NCI-H128 (cell line): Measurements from ENCODE around the gene PAK6.

Experiments used
- DNase-seq: peaks from one replicate; lab custom pipeline; 2025; ENCODE audit not compliant: unreplicated experiment; lab: John Stamatoyannopoulos, UW

The PAK6 gene

DNA sequence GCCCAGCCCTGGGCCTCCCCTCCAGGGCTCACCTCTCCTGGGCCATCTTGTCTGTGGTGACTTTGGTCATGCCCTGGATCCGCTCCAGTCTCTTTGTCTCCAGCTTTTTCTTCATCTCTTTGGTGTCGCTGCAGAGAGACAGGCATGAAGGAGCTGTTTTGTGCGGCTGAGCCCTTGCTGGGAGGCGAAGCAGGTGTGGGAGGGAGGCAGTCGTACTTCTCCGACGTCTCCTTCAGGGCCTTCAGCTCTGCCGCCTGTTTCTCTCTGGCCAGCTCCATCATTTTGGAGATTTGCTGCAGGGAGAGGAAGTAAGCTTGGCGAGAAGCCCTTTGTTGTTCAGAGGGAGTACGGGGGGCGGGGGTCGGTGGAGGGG, 51.7 kb downstream of the PAK6 start:
- no peak for DNase-seq

DNA sequence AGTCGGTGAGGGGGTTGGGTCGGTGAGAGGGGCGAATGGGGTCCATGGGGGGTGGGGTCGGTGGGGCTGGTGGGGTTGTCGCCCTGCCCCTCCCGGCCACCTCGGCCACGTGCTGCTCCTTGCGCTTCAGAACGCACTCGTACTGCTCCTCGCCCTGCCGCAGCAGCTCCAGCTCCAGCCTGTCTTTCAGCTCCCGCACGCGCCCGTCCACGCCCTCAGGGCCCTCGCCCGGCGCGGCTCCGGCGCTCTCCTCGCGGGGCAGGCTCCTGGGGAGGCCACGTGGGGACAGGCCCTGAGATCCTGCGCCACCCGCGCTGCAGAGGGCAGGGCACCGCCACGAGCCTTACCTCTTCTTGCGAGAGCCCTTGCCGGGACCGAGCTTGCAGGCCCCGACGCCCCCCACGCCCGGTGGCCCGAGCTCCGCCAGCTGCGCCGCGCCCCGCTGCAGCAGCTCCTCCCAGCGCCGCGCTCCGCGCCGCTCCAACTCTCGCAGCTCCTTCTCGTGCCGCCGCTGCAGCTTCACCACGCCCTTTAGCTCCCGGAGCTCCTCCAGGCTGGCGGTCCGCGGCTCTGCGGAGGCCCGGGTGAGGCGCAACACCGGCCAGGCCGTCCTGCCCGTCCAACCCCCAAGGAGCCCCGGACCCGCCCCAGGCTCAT, 52.2 kb downstream of the PAK6 start:
- DNase-seq: no peak

DNA sequence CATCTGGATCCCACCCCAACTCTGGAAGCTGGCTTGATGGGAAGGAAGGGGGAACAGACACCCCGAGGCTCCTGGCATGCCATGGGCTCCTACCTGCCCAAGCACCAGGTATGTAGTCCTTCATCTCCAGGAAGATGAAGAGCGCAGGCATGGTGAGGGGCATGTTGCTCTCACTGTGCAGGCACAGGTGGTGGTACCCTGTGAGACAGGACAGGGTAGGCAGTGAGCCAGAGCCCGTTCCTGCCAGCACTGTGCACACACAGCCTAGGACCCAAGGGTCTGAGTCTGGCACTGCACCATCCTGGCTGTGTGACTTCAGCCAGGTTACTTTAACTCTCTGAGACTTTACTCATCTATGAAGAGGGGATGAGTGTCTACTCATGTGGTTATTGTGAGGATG, 53.4 kb downstream of the PAK6 start:
- no peak for DNase-seq

DNA sequence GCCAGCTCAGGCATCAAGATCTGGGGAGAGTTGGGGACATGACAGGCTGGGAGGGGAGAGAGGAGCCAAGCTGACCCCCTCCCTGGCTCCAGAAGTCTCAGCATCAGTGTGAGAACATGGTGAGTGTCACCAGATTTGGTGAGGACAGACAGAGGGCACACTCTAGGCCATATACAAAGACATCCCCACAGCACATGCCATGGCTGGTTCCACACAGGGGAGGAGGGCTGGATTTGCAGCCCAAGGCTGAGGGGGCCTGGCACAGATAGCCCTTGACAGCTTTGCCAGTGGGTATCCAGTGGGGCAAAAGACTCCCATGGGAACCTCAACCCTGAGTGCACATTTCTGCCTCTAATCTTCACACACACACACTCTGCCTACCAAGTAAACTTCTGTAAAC, 54.1 kb downstream of the PAK6 start:
- no peak for DNase-seq

DNA sequence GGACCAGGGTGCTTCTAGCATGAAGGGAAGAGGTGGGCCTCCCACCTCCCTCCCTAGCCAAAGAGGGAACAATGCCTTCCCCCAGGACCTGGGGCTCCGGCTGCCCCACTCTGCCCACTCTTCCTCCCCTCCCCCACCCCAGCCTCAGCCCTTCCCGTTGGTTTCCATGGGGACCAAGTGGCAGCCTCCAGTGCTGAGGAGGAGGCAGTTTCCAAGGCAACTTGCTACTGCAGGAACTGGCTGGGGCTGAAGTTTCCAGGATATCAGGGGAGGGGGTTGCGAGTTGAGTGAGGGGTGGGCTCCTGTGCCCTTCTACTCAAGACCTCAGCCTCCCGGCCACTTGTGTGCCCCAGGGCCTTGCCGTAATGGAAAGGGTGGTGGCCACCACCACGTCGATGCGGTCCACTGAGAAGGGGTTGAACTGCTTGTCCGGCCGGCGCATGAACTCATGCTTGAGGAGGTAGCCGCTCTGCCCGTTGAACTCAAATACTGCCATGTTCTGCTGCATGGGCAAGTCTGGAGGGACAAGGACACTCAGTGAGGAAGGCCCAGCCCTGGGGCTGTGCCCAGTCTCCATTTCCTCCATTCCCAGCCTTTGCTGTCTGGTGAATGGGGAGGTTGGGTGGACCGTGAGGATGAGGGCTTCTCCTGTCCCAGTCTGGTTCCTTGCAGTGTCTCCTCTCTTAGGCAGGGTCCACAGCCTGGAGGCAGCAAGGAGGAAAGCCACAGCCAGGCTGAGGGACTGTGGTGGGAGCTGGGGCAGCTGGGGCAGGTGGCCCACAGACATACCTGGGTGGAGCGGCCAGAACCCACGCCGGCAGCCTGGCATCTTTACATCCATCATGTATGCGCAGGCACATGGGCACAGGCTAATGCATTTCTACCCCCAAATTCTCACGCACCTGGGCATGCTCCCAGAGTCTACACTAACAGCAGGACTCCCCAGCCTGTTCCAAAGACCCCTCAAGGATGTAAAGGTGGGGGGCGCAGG, 55.3 kb downstream of the PAK6 start:
- no peak for DNase-seq

DNA sequence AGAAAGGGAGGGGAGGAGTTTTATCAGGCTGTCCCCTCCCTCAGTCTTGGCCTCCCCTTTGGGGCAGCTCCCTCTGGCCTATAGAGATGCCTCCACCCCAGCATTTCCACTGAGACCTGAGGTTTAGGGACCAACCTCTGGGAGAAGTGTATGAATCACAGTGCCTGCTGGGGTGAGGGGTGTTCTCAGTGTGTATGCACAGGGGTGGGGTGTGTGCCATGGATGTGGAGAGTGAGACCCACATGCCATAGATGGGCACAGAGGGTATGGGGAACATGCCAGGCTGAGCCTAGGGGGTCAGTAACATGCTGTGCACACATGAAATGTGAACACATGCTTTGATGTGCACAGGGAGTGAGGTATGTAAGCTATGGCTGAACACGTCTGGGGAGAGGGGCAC, 56.4 kb downstream of the PAK6 start:
- no peak for DNase-seq

DNA sequence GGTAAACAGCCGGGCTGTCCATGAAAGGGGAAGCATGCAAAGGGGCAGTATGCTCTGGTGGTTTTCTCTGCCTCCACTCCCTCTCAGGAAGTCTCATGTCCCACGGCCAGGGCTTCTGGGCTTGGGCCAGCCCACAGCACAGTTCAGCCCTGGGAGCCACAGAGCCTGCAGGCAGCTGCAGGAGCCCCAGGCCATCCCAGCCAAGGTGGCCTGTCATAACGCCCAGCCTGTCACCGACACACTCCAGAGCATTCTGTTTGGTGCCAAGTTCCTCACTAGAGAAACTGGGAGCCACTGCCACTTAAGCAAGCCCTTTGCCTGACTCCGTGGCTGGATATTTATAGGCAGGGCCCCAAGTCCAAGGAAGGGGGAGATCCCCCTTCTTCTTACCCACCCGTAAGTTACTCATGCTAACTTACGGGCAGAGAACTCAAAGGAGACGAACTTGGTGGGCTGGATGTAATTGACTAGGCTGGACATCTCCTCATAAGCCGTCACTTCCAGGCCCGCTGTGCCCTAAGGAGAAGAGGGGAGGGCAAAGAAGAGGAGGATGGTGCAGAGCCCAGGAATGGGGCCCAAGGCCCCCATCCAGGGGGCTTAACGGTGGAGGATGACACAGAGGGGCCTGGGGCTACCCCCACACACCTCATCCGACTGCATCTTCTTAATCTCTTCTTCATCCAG, 57.2 kb downstream of the PAK6 start:
- no peak for DNase-seq

DNA sequence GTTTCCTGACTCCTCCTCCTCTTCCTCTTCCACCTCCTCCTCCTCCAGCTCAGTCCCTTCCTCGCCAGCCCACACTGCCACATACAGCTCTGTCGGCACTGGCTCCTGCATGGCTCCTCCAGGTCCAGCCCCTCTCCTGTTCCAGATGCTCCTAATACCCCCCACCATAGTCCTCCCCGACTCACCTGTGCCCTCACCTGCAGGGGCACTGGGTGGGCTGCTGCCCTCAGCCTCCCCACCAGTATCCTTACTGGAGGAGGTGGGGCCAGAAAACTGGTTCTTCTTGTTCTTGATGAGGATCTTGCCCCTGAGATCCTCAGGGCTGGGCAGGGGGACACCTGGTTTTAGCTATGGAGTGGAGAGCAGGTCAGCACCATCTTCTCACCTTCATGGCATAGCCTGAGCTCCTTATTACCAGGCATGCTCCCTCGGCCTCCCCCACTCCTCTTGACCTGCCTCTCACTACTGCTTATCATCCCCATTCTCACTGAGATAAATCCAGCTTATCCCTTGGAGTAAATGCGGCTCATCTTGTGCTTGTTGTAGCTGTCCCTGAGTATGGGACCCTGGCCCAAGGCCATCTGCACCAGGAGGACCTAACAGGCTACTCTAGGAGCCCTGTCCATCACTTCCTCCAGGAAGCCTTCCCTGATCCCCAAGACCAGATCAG, 57.8 kb downstream of the PAK6 start:
- DNase-seq: no peak

DNA sequence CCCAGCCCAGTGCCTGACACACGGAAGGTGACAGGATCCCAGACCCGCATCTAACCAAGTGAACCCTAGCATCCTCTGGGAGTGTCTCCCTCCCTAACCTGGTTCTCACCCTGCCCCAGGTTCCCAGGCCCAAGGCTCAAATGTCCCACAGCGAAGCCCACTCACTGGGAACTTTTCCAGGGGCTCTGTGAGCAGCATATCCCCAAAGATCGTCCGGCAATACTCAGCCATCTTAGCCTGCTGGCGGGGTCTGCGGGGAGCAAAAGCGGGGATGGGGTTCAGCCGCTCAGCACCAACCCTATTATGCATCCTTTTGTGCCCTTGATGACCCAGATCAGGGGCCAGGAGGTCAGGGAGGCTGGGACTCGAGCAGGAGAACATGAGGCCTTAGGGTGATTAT, 58.5 kb downstream of the PAK6 start:
- no peak for DNase-seq

DNA sequence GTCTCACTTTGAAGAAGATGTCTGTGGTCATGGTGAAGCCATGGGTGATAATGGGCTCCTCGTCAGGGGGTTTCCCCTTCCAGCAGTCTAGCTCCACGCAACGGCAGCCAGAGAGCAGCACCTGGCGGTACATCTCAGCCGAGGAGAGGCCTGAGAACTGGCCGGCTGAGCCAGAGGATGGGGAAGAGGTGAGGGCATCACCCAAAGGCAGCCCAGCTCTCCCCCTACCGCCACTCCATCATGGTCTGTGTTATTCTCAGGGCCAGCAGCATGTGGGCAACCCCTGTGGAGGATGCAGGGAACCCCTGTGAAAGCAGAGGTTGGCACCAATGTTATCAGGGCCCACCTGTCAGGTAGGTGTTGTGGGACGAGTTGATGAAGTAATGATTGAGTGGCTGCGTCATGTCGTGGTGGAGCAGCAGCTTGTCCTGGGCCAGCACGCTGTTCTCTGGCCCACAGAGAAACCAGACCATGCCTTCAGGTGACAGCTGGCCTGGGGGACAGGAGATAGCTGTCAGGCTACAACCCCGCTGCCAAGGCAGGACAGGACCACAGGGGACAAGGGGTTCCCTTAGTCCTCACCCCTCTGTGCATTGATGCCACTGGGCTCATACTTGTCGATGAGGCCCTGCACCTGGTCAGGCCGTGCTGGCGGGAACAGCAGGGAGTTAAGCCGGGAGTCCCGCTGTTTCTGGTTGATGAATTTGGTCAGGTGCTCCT, 59.5 kb downstream of the PAK6 start:
- no peak for DNase-seq

DNA sequence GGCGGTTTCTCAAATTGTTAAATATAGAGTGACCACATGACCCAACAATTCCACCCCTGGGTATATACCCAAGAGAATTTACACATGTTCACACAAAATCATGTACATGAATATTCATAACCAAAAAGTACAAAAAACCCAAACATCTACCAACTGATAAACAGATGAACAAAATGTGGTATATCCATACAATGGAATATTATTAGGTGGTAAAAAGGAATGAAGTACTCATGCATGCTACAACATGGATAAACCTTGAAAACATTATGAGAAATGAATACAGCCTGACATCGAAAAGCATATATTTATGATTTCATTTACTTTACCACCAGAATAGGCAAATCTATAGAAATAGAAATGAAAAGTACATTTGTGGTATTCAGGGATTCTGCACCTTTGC, 61.5 kb downstream of the PAK6 start:
- DNase-seq: no peak

DNA sequence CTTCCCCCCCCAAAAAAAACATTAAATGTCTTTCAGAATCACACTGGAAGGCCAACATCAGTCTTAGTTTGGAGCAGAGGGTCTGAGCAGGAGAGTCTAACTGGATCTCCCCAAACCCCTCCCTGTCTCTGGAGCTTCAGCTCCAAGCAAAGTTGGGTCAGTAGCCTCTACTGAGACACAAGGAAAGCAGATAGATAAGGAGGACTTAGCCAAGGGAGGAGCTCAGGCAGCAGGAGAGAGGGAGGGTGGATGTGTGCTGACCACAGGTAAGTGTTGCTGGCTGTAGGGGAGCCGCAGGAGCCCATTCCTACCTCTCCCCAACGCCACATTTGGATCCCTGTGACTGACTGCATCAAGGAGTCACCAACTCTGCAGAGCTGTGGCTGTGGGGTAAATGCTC, 61.9 kb downstream of the PAK6 start:
- DNase-seq: no peak

DNA sequence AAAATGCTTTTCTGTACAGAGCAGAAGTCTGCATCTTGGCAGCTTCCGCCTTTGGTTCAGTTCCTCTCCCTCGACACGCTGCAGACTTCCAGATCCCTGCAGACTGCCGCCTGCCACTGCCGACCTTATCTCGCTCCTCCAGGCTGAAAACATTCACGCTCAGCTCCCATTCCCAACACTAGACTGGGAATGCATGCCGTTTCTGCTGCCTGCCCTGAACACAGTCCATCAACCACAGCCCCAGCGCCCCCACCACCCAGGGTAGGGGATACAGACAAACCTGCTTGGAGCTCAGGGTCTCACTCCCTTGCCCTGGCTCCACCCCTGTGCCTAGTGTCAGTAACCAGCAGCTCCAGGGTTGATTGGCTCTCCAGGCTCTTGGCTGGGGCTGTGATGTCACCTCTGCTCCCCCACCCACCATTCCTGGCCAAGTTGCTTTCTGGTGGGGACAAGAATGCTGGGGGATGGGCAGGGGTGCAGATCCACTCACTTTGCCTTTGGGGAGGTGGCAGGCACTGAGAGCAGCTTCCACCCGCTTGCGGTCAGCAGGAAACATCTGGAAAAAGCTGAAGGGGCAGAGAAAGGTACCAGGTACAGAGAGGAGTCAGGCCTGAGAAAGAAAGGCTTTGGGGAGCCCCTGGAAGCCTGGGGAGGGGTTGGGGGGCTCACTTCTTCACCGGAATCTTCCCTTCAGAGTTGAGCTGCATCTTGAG, 62.8 kb downstream of the PAK6 start:
- no peak for DNase-seq

DNA sequence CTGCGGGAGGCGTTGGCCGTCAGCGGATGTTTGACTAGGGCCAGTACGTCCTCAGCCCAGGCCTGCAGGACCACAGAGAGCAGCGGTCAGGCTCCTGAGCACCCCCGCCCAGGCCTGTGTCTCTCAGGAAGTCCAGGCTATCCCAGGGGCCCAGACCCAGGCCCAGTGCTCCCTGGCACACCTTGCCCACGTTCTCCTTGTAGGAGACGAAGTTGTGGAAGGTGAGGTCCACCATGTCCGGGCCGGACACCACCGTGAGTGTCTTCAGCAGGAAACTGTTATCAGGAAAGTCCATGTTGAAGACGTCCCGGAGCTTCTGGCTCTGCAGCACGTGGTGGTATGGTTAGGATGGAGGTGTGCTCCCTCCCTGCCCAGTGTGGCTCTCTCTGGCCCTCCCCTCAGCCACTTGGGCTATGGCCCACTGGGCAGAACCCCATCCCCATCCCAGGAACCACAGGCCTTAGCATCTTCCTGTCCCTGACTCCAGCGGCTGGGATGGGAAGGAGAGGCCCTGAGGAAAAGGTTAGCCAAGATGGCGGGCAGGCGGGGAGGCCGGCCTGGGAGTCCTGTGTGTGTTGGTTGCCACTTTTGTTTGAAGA, 63.5 kb downstream of the PAK6 start:
- DNase-seq: no peak

DNA sequence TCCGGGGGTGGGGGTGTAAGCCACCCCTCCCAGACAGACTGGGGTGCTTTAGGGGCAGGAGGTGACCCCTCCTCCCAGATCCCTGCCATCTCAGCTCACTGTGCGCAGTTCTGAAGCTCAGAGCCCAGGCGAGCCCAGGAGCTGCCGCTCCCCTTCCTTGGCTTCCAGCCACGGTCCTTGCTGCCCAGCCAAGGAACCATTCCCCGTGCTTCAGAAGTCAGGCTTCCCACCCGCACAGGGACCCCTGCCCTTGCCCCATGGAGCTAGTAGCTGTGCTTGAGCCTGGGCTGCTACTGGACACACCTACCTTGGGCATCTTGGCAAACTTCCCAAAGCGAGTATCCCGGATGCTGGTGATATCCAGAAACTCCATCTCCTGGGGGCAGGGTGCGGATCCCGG, 64.1 kb downstream of the PAK6 start:
- DNase-seq: no peak

DNA sequence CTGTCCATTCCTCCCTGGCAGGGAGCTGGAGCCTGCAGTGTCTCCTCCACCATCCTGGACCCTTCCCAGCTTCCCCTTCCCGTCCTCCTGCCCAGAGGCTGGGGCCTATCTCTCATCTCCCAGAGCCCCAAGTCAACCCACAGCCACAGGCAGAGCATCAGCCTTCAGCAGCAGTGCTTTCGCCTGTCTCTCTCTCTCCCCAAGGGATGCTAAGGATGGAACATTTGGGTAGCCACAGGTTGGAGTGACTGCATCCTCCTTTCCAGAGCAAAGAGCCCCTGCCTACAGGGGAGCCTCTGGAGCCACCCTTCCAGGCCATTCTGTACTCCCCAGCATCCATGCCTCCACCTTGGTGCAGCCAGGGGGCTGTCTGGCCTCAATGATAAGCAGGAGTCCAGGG, 64.7 kb downstream of the PAK6 start:
- no peak for DNase-seq

DNA sequence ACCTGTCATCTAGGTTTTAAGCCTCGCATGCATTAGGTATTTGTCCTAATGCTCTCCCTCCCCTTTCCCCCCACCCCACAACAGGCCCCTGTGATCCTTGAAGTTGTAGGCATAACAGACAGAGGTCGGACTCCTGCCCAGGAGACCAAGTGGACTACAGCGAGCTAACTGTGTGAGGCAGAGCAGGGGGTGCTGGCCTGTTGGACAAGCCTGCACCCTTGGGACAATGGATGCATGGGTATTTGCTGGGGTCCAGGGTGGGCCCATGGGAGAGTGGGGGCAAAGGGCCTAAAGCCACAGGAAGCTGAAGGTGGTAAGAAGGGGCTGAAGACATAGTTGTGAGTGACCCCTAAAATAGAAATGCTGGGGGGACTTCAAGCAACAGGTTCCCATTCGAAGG, 66.4 kb downstream of the PAK6 start:
- DNase-seq: no peak

DNA sequence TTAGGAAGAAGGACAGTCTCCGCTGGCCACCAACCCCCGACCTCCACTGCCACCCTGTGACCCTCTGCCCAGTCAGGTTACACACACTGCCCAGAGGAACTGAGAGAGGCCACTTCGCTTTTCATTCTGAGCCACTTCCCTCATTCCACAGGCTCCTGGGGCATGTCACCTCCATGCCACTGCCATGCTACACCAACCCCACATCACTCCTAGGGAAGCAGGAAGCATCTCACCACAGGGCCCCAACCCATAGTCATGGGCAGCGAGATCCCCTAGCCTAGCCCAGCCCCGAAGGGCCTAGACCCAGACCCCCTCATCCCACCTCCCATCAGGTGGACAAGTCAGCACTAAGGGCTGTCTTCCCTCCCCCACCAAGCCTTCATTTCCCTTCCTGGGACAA, 67.5 kb downstream of the PAK6 start:
- DNase-seq: no peak

DNA sequence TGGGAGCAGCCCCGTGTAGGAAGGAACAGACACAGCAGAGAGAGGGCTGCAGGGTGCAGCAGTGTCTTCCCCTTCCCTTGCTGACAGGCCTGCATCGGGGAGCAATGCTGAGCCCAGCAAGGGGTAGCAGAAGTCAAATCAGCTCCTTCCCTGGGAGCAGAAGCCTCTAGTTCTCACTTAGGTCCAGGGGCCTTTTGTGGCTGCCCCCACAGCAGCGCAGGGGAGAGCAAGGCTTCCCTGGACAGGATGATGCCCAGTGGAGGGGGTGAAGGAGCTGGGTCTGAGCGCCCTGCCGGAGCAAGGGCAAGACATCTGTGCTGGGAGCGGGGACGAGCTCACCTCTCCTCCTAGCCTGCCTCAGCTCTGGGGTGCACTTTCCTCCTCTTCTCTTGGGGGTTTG, 68.0 kb downstream of the PAK6 start:
- no peak for DNase-seq
